Keratinocyte (primary cell): ENCODE measurements around the gene CDKN2AIP. TPM values are rescaled to one million over a fixed set of nuclear protein-coding genes. Genes with fewer than 3 reads are reported as not detected.

ENCODE experiments used
- DNase-seq: peaks from one replicate; pipeline ENCODE4 v3.0.0-alpha.2; 2011; ENCODE audit warnings: low read depth, missing footprints, low spot score
- FAIRE-seq: peaks from 2 replicates; lab custom pipeline; 2011; peaks lifted over from hg19 to GRCh38; lab: Jason Lieb, UNC
- H2AFZ ChIP-seq: 2 replicates; pipeline ENCODE4 v1.6.0; 2012; ENCODE audit warnings: low read length, control low read depth, inconsistent platforms; ENCODE audit not compliant: control insufficient read depth
- H3K27ac ChIP-seq: 2 replicates; pipeline ENCODE4 v1.5.1; 2011; ENCODE audit warnings: low read length; ENCODE audit not compliant: control insufficient read depth, insufficient read depth
- H3K27me3 ChIP-seq: 3 replicates; pipeline ENCODE4 v1.6.0; 2011; ENCODE audit warnings: low read length; ENCODE audit not compliant: control insufficient read depth, insufficient read depth; ENCODE audit errors: extremely low read depth
- H3K36me3 ChIP-seq, 2 experiments: 2 replicates in 1 of 2; 3 replicates in 1 of 2; pipeline ENCODE4 v1.5.1; 2011; ENCODE audit warnings: low read length in 2 of 2, mild to moderate bottlenecking in 1 of 2; ENCODE audit not compliant: control insufficient read depth in 2 of 2, insufficient read depth in 2 of 2; ENCODE audit errors: extremely low read depth in 1 of 2
- H3K4me1 ChIP-seq: 3 replicates; pipeline ENCODE4 v1.5.1; 2011; ENCODE audit warnings: low read length; ENCODE audit not compliant: control insufficient read depth, insufficient read depth; ENCODE audit errors: extremely low read depth
- H3K4me2 ChIP-seq: 3 replicates; pipeline ENCODE4 v1.6.0; 2011; ENCODE audit warnings: low read depth, low read length; ENCODE audit not compliant: control insufficient read depth, insufficient read depth; ENCODE audit errors: extremely low read depth
- H3K4me3 ChIP-seq, 3 experiments: fragments of 200-600 bp in 1 of 3; sonication (generic) in 1 of 3; 2 replicates in 2 of 3; 3 replicates in 1 of 3; pipeline ENCODE4 v1.5.1; 2011 to 2016; ENCODE audit warnings: low read length in 3 of 3, mild to moderate bottlenecking in 3 of 3, control low read depth in 2 of 3, inconsistent platforms in 1 of 3, low read depth in 1 of 3, mixed read lengths in 1 of 3, mixed run types in 1 of 3, moderate library complexity in 1 of 3; ENCODE audit not compliant: control insufficient read depth in 2 of 3, insufficient read depth in 2 of 3; ENCODE audit errors: extremely low read depth in 1 of 3
- H3K79me2 ChIP-seq: 2 replicates; pipeline ENCODE4 v1.6.0; 2012; ENCODE audit warnings: low read length; ENCODE audit not compliant: control insufficient read depth, insufficient read depth
- H3K9ac ChIP-seq: 3 replicates; pipeline ENCODE4 v1.6.0; 2011; ENCODE audit warnings: low read length; ENCODE audit not compliant: control insufficient read depth, insufficient read depth; ENCODE audit errors: extremely low read depth
- H3K9me1 ChIP-seq: 3 replicates; pipeline ENCODE4 v1.6.0; 2011; ENCODE audit warnings: low read length; ENCODE audit not compliant: control insufficient read depth, insufficient read depth; ENCODE audit errors: extremely low read depth
- H3K9me3 ChIP-seq: 2 replicates; pipeline ENCODE4 v1.5.1; 2012; ENCODE audit warnings: low read depth, low read length; ENCODE audit not compliant: control insufficient read depth
- H4K20me1 ChIP-seq: 3 replicates; pipeline ENCODE4 v1.6.0; 2011; ENCODE audit warnings: low read length; ENCODE audit not compliant: control insufficient read depth, insufficient read depth; ENCODE audit errors: extremely low read depth
- CTCF ChIP-seq, 3 experiments: IDR thresholded peaks in 1 of 3; conservative IDR thresholded peaks in 1 of 3; optimal IDR thresholded peaks in 1 of 3; 2 replicates in 2 of 3; 3 replicates in 1 of 3; pipeline versions ENCODE3 to v1.5.1; 2011; ENCODE audit warnings: low read length in 3 of 3, mild to moderate bottlenecking in 3 of 3, moderate library complexity in 2 of 3, control low read depth in 1 of 3, inconsistent platforms in 1 of 3; ENCODE audit not compliant: insufficient read depth in 2 of 3; ENCODE audit errors: extremely low read depth in 1 of 3
- EZH2 ChIP-seq: IDR thresholded peaks from one replicate; pipeline ENCODE4 v1.6.1; 2012; ENCODE audit warnings: inconsistent platforms, mild to moderate bottlenecking, low read length, moderate library complexity
- dilution Hi-C: fragments of 300-500 bp; cut with MboI; formaldehyde crosslinking; loops from one replicate; pipeline ENCODE4 v1.7.0; 2020; ENCODE audit warnings: low sequenced_read_pairs; ENCODE audit not compliant: extremely low pct_ligation_motif_present
- polyA plus RNA-seq, 5 experiments: library from polyadenylated mRNA; depleted of rRNA in 3 of 5; stranded (reverse) in 3 of 5; stranded (forward) in 1 of 5; unstranded in 1 of 5; fragments of >200 nt; gene quantifications; 1 replicate in 1 of 5; 2 replicates in 3 of 5; 3 replicates in 1 of 5; pipeline versions ENCODE4 v1.2.1 to v1.2.3, GENCODE V29; 2011 to 2012; ENCODE audit warnings: missing spikeins in 2 of 5, low read depth in 1 of 5, low replicate concordance in 1 of 5

The CDKN2AIP gene
- polyA plus RNA-seq, 1 donor (not counting 4 experiments of a cell fraction or from before 2014, with no cell fraction given): 13.6 TPM

GRCh38 chr4:183409483-183409882 lies 35.0 kb upstream of the CDKN2AIP start:
- H3K9me1 ChIP-seq: no peaks in the 10 kb centered on the region
- no peak overlapping the region for H2AFZ ChIP-seq
- no peak for DNase-seq
- no peaks in the 10 kb centered on the region for H3K4me1 ChIP-seq
- no peak overlapping the region for H3K9ac ChIP-seq
- no peak overlapping the region for H3K4me2 ChIP-seq
- H3K27me3 ChIP-seq: no peaks in the 10 kb centered on the region
- H3K4me3 ChIP-seq: no peak overlapping the region
- no peaks in the 10 kb centered on the region for H4K20me1 ChIP-seq
- H3K27ac ChIP-seq: no peak overlapping the region
- H3K79me2 ChIP-seq: no peaks in the 10 kb centered on the region
- H3K36me3 ChIP-seq: no peaks in the 10 kb centered on the region
- TF ChIP-seq CTCF (optimal IDR thresholded peaks at IDR 0.05 in 1 of 3, IDR thresholded peaks at IDR 0.05 in 1 of 3, conservative IDR thresholded peaks at IDR 0.05 in 1 of 3; ENCODE audit: extremely low read depth in 1 of 3, insufficient read depth in 2 of 3, low read length in 3 of 3): no peak
- no peak for TF ChIP-seq EZH2
- dilution Hi-C loops: loop anchor here (10.0 kb wide), 1 partner anchor 85 kb away; the partner anchor contains the start of genes CLDN22 and CLDN24
- no peaks in the 10 kb centered on the region for H3K9me3 ChIP-seq
- no peak for FAIRE-seq

- TF ChIP-seq EZH2 (no peak), CTCF (optimal IDR thresholded peaks at IDR 0.05 in 1 of 3, IDR thresholded peaks at IDR 0.05 in 1 of 3, conservative IDR thresholded peaks at IDR 0.05 in 1 of 3; ENCODE audit: extremely low read depth in 1 of 3, insufficient read depth in 2 of 3, low read length in 3 of 3) (no peak)
- H3K9me3 ChIP-seq: no peaks in the 10 kb centered on the region
- H3K4me3 ChIP-seq: no peak overlapping the region
- no peak overlapping the region for H3K9ac ChIP-seq
- no peaks in the 10 kb centered on the region for H3K36me3 ChIP-seq
- H3K4me1 ChIP-seq: no peaks in the 10 kb centered on the region
- no peak overlapping the region for H3K27ac ChIP-seq
- no peak overlapping the region for H2AFZ ChIP-seq
- no peaks in the 10 kb centered on the region for H4K20me1 ChIP-seq
- DNase-seq: no peak
- no peaks in the 10 kb centered on the region for H3K27me3 ChIP-seq
- no peaks in the 10 kb centered on the region for H3K9me1 ChIP-seq
- no peak overlapping the region for H3K4me2 ChIP-seq
- dilution Hi-C loops: loop anchor here (10.0 kb wide), 1 partner anchor 85 kb away; the partner anchor contains the start of genes CLDN22 and CLDN24
- no peak for FAIRE-seq
- no peaks in the 10 kb centered on the region for H3K79me2 ChIP-seq
Measured at GRCh38 chr4:183409934-183410333, 34.5 kb upstream of the CDKN2AIP start.
